Heart right ventricle (tissue), 16 donors: ENCODE data around the gene DEPDC5. TPM values are rescaled to one million over a fixed set of nuclear protein-coding genes. Genes with fewer than 3 reads are reported as not detected.
A peak's percentile ranks its signal among the peaks of the same experiment; 100 is the strongest.

Source experiments
- ATAC-seq, 8 donors: fragments of 200-7000 bp; cut with Tn5 transposase; one replicate each; pipeline ENCODE4 v1.9.1; 2020; ENCODE audit warnings: mild to moderate bottlenecking in 8 of 8, moderate library complexity in 8 of 8, moderate number of reproducible peaks in 1 of 8
- DNase-seq, 2 donors: peaks; one replicate each; pipeline ENCODE4 v3.0.0-alpha.2; 2020
- H3K27ac ChIP-seq, 10 donors: fragments of 200-600 bp; sonication (generic) in 2 of 10; one replicate each; pipeline versions ENCODE4 v1.5.0 to v1.8.0; 2020 to 2022; ENCODE audit warnings: mild to moderate bottlenecking in 3 of 10
- H3K27me3 ChIP-seq, 7 donors: fragments of 200-600 bp; one replicate each; pipeline ENCODE4 v1.8.0; 2021 to 2022; ENCODE audit warnings: mild to moderate bottlenecking in 2 of 7
- H3K36me3 ChIP-seq, 9 donors: fragments of 200-600 bp; sonication (generic) in 1 of 9; one replicate each; pipeline versions ENCODE4 v1.5.0 to v1.8.0; 2020 to 2022; ENCODE audit warnings: mild to moderate bottlenecking in 2 of 9
- H3K4me1 ChIP-seq, 9 donors: fragments of 200-600 bp; sonication (generic) in 1 of 9; one replicate each; pipeline versions ENCODE4 v1.5.0 to v1.8.0; 2020 to 2022; ENCODE audit warnings: mild to moderate bottlenecking in 4 of 9
- H3K4me3 ChIP-seq, 10 donors: fragments of 200-600 bp; sonication (generic) in 2 of 10; one replicate each; pipeline versions ENCODE4 v1.5.0 to v1.8.0; 2020 to 2022; ENCODE audit warnings: mild to moderate bottlenecking in 7 of 10, moderate library complexity in 2 of 10
- H3K9me3 ChIP-seq, 11 donors: fragments of 200-600 bp in 10 of 11; sonication (generic) in 2 of 11; one replicate each; pipeline versions ENCODE4 v1.5.0 to v1.8.0; 2013 to 2022; ENCODE audit warnings: mild to moderate bottlenecking in 2 of 11, control low read depth in 1 of 11, moderate library complexity in 1 of 11
- CTCF ChIP-seq, 9 donors: fragments of 200-600 bp; sonication (generic) in 2 of 9; IDR thresholded peaks; one replicate each; pipeline versions ENCODE4 v1.5.0 to v1.8.0; 2021 to 2022; ENCODE audit warnings: antibody characterized with exemption in 9 of 9, mild to moderate bottlenecking in 5 of 9, moderate library complexity in 1 of 9
- WGBS, 2 donors: extraction: QIAGEN DNeasy Blood & Tissue Kit; methylation state at CpG; one replicate each; pipeline ENCODE4 v1.1.7; 2013; ENCODE audit warnings: inconsistent platforms in 1 of 2; 5-methylcytosine and 5-hydroxymethylcytosine counted together
- intact Hi-C, 10 donors: fragments of 100-400 bp; cut with DNase I; formaldehyde crosslinking; loops; one replicate each; pipeline versions ENCODE4 v1.11.1 to v1.14.2; 2022
- polyA plus RNA-seq, 2 donors: library from polyadenylated mRNA; stranded (reverse); fragments of 200-250 nt; gene quantifications; one replicate each; pipeline ENCODE4 v1.2.3, GENCODE V29; 2013
- total RNA-seq, 10 donors: library from RNA; stranded (reverse); fragmentation: NEBNext Ultra II Directional in 3 of 10; extraction: Animal tissue kit (Norgen Biotek cat#: 25700) in 3 of 10; gene quantifications; one replicate each; pipeline versions ENCODE4 v1.2.1 to v1.2.4, GENCODE V29; 2021 to 2023
- donor health status: Arrhythmogenic right ventricular cardiomyopathy.
- donor health status: ischemic (EF 13 %, LVEDD 7.1; RV severe dilation, severe dysfunction).
- donor health status: healthy with polysubstance abuse.
- donor health status: DM: no; HTN: yes; CAD: no.
- donor health status: DM: no; HTN: no; CAD: no.
- donor health status: ischemic (EF 25% LVEDD 6.9; RV normal size, moderate dysfunction).
- donor health status: ischemic (EF 25% LVEDD 5.7; RV mildly dilated, moderate dysfunction).
- donor health status: healthy.
- donor health status: DM: yes; HTN: yes; CAD: no.
- donor health status: Ischemic cardiomyopathy.
- donor health status: ischemic (EF 35%, LVEDD 5.7; RV mildly dilated, moderate dysfunction).
- donor health status: nonischemic (EF 11% LVEDD 7.7; RV severe dilation, severe dysfunction).
- donor health status: DM: yes; HTN: yes; CAD: no.
- donor health status: PGD.
- donor health status: ischemic (EF 29% LVEDD 5.4; RV normal size, mild dysfunction).
- donor health status: nonischemic (EF 23%, LVEDD 6.1; RV moderate dilation, normal function).

The DEPDC5 gene
- total and polyA plus RNA-seq, 12 donors, result 6.2 to 19.1 (median 14.4) TPM

GRCh38 chr22:31945971-31946680 is 192.3 kb downstream of the DEPDC5 start:
- H3K36me3 ChIP-seq, result peaks cover 0 to 50% (median 19%) of the 10 kb centered on the region in 9 donors
- DNase-seq (no peak), ATAC-seq (no peak)
- no peaks in the 10 kb centered on the region for H3K27me3 ChIP-seq
- peak overlapping the region; percentile 76 to 96 (median 86) for H3K4me3 ChIP-seq
- no peak for TF ChIP-seq CTCF (IDR thresholded peaks at IDR 0.05)
- no peaks in the 10 kb centered on the region for H3K9me3 ChIP-seq
- intact Hi-C loops, result loop anchor here in 7 of 10 donors (2.0 to 10.0 kb wide), 7 partner anchors 25 to 281 kb away; partner anchors contain the start of genes PISD (in 3 of the 7), DEPDC5 (in 2 of the 7) and PRR14L (in 2 of the 7)
- H3K4me1 ChIP-seq, result peaks cover 5 to 62% (median 52%) of the 10 kb centered on the region in 9 donors
- peak overlapping the region; percentile 95 to 99 (median 99) for H3K27ac ChIP-seq
- WGBS, 2 donors, result 26 to 33% methylated on average over 8 of the region's 8 CpGs

GRCh38 chr22:31947296-31947695 is 193.5 kb downstream of the DEPDC5 start:
- Histone ChIP-seq H3K4me1 (peaks cover 11 to 74% (median 64%) of the 10 kb centered on the region in 9 donors), H3K4me3 (peak overlapping the region in 2 of 10 donors; percentile 9 to 86)
- TF ChIP-seq CTCF (IDR thresholded peaks at IDR 0.05), result peak; percentile 10 to 71 (median 56)

GRCh38 chr22:31948002-31948401 is 194.2 kb downstream of the DEPDC5 start:
- H3K27me3 ChIP-seq, result no peaks in the 10 kb centered on the region
- no peak for TF ChIP-seq CTCF (IDR thresholded peaks at IDR 0.05)
- H3K4me1 ChIP-seq, result peaks cover 11 to 81% (median 71%) of the 10 kb centered on the region in 9 donors
- intact Hi-C loops, result loop anchor here in 7 of 10 donors (5.0 to 10.0 kb wide), 6 partner anchors 56 to 283 kb away; partner anchors contain the start of genes PISD (in 3 of the 7), DEPDC5 (in 2 of the 7) and PRR14L (in 2 of the 7)
- no peak overlapping the region for H3K4me3 ChIP-seq
- DNase-seq (no peak), ATAC-seq (no peak)
- H3K27ac ChIP-seq, result peak overlapping the region in 1 of 10 donors; percentile 95
- WGBS, 2 donors, result 42 to 56% methylated on average over 8 of the region's 8 CpGs
- no peaks in the 10 kb centered on the region for H3K9me3 ChIP-seq
- H3K36me3 ChIP-seq, result peaks cover 0 to 62% (median 19%) of the 10 kb centered on the region in 9 donors

More at GRCh38 chr22:31947296-31947695, 193.5 kb downstream of the DEPDC5 start:
- DNase-seq (peak in 1 of 2 donors; percentile 15), ATAC-seq (no peak)
- H3K27me3 ChIP-seq, result no peaks in the 10 kb centered on the region
- H3K9me3 ChIP-seq, result no peaks in the 10 kb centered on the region
- peak overlapping the region in 7 of 10 donors; percentile 95 to 99 (median 99) for H3K27ac ChIP-seq
- H3K36me3 ChIP-seq, result peaks cover 0 to 58% (median 19%) of the 10 kb centered on the region in 9 donors
- intact Hi-C loops, result loop anchor here in 7 of 10 donors (1.0 to 10.0 kb wide), 7 partner anchors 55 to 282 kb away; partner anchors contain the start of genes PISD (in 3 of the 7), DEPDC5 (in 2 of the 7) and PRR14L (in 2 of the 7)
- WGBS, 2 donors, result 15 to 26% methylated on average over 2 of the region's 2 CpGs

DNA sequence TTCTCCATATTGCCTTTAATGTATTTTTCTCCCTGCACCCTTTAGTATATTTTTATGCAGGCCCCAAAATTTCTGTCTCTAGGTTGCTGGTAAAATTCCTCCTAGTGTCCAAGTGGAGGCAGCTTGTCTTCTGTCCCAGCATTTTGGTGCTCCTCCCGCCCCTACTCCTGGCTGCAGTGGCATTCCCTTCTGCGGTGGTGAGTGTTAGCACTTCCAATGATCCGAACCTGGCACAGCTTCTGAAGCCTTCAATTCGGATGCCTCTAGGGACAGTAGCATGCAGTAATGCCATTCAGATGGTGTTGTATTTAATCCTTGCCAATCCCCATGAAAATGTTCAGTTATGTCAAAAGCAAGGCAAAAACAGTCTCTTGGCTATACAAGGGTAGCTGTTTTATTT is 196.4 kb downstream of the DEPDC5 start:
- DNase-seq, result peak in 1 of 2 donors; percentile 23
- ATAC-seq, result peak in 2 of 8 donors; percentile 23 to 49
- WGBS, 2 donors, result 19 to 32% methylated on average over 4 of the region's 4 CpGs
- Histone ChIP-seq H3K27ac (peak overlapping the region in 3 of 10 donors; percentile 37 to 83 (median 73)), H3K36me3 (peaks cover 0 to 76% (median 19%) of the 10 kb centered on the region in 9 donors), H3K4me3 (no peak overlapping the region), H3K4me1 (peaks cover 20 to 96% (median 87%) of the 10 kb centered on the region in 9 donors), H3K9me3 (no peaks in the 10 kb centered on the region), H3K27me3 (no peaks in the 10 kb centered on the region)
- no peak for TF ChIP-seq CTCF (IDR thresholded peaks at IDR 0.05)
- intact Hi-C loops, result loop anchor here in 3 of 10 donors (5.0 to 10.0 kb wide), 3 partner anchors 78 to 395 kb away; partner anchors contain the start of gene PISD (in 1 of the 3)
